ENCODE measurements around the gene ZNF836.

- TF ChIP-seq FOXP1 (CRISPR knock-in tag; IDR thresholded peaks at IDR 0.05; ENCODE audit: borderline replicate concordance) (no peak), ESRRA (CRISPR knock-in tag; IDR thresholded peaks at IDR 0.05; ENCODE audit: borderline replicate concordance) (no peak), ATF6 (CRISPR knock-in tag; IDR thresholded peaks at IDR 0.05) (no peak), CTCF (IDR thresholded peaks at IDR 0.05) (no peak), ATF2 (CRISPR knock-in tag; IDR thresholded peaks at IDR 0.05; ENCODE audit: borderline replicate concordance, low read depth) (no peak), FOXP4 (CRISPR knock-in tag; IDR thresholded peaks at IDR 0.05) (no peak), MLX (CRISPR knock-in tag; IDR thresholded peaks at IDR 0.05) (no peak), USF1 (CRISPR knock-in tag; IDR thresholded peaks at IDR 0.05) (no peak), ZBTB43 (CRISPR knock-in tag; IDR thresholded peaks at IDR 0.05) (no peak), JUN (CRISPR knock-in tag; IDR thresholded peaks at IDR 0.05) (no peak), STAT6 (CRISPR knock-in tag; conservative IDR thresholded peaks at IDR 0.05; ENCODE audit: low read depth) (no peak)
Measured at GRCh38 chr19:52112624-52113023, 58.8 kb downstream of the ZNF836 start.

Data from WTC11 (cell line).